HuH-7 (cell line): ENCODE results near the gene PGAP3.

Experiments used
- DNase-seq: peaks from one replicate; pipeline ENCODE4 v3.0.0; 2011; ENCODE audit warnings: low spot score

PGAP3 gene

DNA sequence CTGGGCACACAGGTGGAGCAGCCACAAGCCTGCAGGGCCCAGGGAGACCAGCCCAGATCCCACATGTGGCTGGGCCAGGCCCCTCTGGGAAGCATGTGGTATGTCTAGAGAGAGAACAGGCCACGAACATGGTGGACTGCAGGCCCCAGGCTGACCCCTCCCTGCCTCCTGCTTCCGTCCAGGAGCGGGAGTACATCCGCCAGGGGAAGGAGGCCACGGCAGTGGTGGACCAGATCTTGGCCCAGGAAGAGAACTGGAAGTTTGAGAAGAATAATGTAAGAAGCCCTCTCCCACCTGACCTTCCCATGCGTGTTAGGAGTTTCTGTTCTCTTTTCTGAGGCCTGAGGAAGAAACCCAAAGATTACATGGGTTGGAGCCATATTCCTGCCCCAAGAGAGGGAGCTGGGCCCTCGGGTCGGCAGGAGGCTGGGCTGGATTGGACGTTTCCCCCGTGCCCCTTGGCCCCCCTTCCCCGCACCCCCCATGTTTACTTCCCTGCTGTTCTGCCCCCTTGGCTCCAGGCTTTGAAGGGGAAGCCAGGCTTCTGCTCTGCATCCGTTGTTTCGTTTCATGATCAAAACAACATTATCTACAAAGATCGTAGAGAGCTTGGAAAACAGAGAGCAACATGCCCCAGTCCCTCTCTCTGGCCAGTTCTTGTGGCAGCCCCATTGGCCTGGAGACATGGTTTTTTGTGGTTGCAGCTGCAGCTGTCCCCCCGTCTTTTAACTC is 28.4 kb downstream of the PGAP3 start:
- DNase-seq, result no peak

DNA sequence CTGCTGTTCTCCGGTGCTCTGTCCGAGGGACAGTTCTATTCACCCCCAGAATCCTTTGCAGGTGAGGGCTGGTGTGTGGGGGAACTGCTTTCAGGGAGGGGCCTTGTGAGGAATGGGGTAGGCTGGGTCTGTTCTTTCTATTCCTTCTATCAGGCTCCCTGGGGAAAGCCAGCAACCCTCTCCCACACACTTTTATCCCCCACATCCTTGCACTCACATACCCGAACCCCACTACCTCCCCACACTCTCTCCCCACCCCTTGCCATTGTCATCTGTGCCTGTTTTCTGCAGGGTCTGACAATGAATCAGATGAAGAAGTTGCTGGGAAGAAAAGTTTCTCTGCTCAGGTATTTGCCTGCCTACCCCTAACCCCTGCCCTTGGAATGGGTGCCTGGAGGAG is 29.1 kb downstream of the PGAP3 start:
- no peak for DNase-seq

DNA sequence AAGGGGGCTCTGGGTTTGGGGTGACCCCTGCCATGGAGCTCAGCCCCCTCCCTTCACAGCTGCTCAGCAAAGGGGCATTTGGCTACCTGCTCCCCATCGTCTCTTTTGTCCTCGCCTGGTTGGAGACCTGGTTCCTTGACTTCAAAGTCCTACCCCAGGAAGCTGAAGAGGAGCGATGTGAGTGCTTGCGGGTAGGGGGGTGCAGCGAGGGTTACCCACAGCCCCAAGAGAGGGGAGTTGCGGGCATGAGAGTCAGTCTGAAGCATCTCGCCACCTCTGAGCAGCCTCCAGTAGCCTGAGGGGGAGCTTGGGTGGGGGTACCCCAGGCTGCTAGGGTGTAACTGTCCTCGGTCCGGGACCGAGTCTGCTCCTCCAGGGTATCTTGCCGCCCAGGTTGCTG is 29.5 kb downstream of the PGAP3 start:
- DNase-seq, result no peak

DNA sequence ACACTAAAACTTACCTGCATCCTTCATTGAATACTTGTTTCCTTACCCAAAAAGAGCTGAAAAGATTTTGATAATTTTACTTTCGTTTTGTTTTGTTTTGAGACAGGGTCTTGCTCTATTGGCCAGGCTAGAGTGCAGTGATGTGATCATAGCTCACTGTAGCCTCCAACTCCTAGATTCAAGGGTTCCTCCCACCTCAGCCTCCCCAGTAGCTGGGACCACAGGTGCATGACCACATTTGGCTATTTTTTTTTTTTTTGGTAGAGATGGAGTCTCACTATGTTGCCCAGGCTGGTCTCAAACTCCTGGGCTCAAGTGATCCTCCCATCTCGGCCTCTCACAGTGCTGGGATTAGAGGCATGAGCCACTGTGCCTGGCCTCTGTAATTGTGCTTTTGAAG is 32.8 kb downstream of the PGAP3 start:
- DNase-seq, result no peak

DNA sequence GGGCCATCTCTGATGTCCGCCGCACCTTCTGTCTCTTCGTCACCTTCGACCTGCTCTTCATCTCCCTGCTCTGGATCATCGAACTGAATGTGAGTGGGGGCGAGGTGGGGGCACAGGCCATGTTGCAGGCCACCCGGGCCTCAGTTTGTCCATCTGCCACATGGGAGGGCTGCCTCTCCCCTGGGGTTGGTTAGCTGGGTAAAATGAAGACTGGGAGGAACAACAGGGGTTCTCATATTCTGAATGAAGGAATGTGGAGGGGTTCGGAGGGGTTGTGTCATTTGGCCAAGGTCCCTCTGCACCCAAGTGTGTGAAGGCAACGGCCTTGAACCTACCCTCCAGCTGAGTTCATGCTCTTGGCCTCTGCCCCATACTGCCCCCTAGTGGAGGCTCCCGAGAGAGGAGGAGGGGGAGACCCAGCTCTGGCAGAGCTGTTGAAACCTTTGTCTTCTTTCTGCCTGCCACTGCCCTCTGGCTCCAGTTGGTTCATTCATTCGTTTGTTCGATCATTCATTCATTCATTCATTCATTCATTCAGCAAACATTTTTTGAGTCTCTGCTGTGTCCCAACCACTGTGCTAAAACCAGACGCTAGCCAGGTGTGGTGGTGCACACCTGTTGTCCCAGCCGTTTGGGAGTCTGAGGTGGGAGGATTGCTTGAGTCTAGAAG is 34.1 kb downstream of the PGAP3 start:
- peak; percentile 94 for DNase-seq

DNA sequence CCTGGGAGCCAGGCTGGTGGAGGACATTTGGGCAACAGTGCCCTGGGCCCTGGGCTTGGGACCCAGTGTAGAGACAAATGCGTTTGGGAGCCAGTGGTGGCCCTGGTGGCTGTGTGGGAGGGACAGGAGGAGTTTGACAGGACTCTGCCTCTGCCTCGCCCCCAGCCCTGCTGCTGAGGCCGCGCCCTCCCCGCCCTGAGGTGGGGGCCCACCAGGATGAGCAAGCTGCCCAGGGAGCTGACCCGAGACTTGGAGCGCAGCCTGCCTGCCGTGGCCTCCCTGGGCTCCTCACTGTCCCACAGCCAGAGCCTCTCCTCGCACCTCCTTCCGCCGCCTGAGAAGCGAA is 34.6 kb downstream of the PGAP3 start:
- no peak for DNase-seq

DNA sequence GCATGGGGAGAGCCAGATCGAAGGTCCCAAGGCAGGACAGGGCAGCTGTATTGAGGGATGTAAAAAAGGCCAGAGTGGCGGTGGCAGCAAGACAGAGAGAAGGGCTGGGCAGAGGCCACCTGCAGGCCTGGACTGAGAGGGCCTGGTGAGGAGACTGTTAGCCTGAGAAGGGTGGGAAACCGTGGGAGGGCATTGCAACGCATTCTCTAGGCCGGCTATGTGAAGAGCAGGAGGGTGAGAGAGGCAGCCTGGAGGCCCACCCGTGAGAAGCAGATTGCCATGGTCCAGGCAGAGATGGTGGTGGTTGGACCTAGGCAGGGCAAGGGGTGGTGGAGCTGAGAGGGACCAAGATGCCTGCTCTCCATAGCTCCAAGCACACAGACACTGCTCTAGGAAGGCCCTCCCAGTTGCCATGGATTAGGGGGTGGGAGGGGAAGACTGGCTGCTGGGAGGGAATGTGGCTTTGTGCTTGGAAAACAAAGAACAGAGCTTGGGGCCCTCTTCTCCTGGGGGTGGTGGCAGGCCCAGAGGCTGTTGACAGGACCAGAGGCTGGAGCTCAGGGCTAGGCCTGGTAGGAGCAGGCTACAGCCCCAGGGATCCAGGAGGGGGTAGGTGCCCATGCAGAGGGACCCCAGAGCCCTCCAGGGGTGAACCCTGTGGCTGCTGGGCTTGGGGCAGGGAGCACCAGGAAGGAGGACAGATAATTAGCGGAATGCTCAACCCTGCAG is 35.1 kb downstream of the PGAP3 start:
- no peak for DNase-seq

DNA sequence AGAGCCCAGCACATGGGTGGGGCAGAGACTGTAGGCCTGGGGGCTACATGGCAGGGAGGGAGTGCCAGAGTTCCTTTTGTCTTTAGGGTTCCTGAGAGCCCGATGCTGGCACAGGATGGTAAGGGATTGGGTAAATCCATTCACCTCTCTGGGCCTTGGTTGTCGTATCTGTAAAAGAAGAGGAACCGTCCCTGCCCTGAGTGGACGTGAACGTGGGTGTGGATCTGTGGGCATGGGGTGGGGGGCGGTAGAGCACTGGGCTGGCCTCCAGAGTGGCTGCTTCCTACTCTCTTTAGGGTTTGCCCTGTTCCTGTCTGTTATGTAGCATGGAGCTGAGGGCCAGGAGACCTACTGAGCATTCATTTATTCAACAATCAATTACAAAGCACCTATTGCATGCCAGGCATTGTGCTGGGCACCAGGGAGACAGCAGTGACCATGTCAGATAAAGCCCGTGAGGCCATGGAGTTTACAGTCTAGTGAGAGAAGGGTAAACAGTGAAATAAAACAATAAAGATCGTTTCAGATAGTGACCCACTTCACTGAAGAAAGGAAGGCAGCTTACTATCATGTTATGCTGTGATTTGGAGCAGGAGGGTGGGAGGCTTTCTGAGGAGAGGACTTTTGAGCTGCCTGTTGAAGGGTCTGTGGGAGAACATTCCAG is 35.8 kb downstream of the PGAP3 start:
- DNase-seq, result no peak

DNA sequence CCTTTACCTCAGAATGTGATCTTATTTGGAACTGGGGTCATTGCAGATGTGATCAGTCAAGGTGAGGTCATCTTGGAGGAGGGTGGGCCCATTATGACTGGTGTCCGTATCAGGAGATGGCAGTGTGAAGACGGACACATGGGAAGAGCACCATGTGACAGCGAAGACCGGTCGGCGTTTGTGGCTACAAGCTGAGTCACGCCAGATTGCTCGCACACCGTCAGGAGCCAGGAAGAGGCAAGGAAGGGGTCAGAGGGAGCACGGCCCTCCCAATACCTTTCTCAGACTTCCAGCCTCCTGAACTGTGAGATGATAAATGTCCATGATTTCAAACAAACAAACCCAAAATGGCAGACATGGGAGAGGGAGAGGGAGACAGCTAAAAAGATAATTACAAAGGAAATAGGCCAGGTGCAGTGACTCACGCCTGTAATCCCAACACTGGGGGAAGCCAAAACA is 37.7 kb downstream of the PGAP3 start:
- DNase-seq, result no peak

DNA sequence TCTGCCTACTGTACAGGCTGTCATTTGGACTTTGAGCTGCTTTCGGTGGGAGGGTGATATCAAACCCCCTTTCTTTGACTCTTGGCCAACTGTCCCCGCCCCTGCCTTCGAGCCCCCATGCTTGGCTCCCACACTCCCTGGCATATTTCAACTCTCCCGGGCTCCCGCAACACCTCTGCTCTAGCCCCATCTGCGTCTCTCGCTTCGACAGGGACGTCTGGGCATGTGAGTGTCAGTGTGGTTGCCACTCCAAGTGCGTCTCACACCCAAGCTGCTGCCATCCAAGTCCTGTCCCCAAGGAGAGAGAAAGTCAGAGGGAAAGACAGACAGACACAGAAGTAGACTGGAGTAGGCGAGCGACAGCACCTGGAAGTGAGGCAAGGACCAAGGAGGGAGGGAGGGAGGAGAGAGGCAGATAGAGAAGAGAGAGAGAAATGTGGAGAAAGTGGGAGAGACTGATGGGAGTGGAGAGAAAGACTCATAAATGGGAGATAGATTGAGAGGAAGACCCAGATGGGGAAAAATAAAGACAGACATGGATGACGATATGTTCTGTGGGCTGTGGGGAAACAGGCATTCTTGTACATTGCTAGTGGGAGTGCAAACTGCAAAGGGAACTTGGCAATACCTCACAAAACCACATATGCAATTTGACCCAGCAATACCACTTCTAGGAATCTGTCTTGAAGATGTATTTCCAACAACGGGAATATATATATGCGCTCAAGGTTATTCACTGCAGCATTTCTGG is 39.1 kb downstream of the PGAP3 start:
- DNase-seq, result no peak

DNA sequence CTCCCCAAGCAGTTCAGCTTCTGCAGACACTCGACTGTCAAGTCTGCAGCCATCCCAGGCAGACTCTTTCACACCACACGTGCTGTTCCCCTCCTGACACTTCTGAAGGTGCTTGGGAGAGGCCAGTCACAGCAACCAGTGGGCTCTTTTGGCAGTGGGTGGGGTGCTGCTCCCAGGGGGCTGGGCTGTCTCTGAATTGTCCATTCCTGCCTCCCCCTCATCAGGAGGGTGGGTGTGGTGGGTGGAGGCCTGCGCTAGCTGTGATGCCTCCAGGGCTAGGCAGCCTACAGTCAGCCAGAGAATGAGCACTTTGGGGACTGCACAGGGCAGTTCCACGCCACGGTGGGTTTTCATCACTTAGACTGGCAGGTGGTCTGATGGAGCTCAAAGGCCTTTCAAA is 40.6 kb downstream of the PGAP3 start:
- DNase-seq, result no peak

DNA sequence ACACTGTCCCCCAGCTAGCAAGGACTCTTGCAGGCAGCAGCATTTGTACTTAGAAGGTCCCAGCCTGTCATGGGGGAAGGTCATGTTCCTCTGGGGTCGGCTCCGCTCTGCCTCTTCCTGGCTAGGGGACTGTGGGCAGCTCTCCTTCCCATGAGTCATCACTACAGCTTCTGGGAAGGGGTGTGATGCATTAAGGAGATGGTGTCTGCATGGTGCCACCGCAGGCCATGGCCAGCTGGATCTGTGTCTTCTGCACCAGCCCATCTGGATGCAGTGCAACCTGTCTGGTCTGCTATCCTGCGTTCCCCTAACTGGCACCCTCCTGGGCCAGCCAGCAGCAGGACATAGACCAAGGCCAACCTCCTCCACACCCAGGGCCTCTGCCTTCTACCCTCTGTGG is 44.6 kb downstream of the PGAP3 start:
- no peak for DNase-seq

DNA sequence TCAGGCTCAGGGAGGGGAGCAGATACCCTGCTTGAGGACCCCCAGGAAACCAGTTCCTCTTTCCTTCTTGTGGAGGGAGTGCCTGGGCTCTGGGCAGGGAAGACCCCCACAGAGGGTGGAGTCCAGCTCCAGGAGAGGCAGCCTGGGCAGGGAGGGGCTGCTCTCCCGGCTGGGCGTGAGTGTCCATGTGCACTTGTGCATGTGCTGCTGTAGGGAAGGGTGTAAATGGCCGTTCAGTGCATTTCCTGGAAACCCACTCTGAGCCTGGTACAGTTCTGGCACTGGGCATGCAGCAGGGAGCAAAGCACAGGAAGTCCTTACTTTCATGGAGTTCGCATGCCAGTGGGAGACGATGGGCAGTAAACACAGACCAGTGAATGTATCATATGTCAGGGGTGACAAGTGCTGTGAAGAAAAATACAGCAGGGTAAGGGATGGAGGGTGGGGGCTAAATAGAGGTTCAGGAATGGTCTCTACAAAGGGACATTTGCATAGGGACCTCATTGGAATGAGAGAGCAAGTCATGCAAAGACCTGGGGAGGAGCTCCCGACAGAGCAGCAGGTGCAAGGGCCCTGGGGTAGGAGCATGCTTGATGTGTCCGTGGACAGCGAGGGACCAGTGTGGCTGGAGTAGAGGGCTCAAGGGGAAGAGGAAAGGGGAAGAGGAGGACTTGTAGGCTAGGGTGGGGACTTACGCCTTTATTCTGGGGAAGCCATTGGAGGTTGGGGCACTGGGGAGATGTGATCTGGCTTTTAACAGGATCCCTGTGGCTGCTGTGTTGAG is 45.4 kb downstream of the PGAP3 start:
- no peak for DNase-seq

DNA sequence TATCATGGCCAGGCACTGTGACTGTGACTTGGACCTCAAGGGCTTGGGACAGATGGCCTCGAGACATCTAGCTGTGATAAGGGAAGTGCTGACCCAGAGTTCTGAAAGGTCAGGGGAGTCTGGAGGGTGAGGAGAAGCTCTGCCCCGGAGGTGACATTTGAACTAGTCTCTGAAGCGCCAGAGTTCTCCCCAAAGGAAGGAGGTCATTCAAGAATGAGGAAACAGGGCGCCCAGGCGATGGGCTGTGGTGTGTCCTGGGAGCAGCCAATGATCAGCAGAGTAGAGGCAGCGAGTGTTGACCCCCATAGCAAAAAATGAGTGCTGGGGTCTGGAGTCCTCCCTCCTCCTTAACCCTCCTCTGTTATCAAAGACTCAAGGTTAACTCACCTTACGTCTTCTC is 46.0 kb downstream of the PGAP3 start:
- DNase-seq, result no peak

DNA sequence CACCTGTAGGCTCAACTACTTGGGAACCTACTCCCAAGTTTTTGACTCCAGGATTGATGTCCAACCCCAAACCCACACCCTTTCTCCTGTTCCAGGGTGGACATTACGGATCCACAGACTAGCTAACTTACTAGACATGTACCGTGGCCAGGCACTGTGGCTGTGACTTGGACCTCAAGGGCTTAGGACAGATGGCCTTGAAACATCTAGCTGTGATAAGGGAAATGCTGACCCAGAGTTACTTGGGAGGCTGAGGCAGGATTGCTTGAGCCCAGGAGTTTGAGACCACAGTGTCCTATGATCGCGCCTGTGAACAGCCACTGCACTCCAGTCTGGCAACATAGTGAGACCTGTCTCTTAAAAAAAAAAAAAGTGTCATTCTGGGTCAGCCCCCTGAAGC is 46.8 kb downstream of the PGAP3 start:
- no peak for DNase-seq

DNA sequence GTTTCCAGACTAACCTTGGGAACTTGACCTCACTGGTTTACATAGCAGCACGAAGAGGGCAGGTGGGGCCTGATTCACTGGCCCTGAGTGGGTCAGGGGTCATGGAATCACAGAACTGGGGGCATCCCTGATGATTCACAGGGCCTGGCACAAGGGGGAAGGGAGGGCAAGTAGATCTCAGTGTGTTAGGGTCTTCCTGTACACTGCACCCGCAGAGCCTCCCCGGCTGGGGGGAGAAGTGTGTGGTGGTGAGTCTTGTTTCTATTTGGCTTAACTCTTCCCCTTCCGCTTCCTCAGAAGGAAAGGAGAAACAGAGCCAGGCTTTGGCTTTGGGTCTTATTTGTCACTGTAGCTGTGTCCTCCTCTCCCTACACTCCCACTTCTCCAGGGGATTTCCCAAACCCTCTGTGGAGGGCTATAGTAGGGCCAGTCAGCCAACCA is 47.2 kb downstream of the PGAP3 start:
- DNase-seq, result no peak

DNA sequence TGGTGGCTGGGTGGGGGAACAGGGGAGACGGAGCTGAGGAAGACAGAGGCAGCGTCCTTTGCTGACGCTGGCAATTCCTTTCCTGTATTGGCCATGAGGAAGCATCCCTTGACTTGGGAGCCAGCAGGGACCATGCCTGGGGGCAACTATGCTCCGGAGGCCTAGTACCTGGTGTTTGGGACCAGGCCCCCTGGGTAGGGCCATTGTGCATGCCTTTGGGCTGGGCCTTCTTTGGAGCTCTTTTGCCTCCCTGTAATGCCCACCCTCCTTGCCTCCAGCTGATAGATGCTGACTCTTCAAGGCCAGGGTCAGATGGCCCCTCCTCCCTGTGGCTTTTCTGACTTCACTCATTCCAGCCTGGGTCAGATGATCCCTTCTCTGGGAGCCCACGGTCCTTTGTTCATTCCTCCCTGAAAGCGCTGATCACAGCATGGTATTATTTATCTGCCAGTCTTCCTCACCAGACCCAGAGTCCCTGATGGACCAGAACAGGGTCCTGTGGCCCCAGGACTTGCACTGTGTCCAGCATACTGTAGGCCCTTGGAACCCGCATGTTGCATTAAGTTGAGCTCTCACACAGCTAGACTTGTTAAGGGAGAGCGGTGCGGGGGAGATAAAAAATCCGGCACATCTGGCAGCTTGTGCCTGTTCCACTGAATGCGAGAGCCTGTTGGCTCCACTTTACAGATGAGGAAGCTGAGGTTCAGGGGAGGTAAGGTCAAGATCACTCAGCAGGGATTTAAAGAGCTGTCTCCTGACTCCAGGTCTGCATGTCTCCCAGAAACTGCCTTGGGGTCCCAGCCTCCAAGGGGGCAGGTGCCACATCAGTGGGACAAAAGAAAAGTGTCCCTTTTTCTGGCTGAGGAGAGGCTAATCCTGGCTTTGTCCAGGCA is 48.0 kb downstream of the PGAP3 start:
- DNase-seq, result no peak

DNA sequence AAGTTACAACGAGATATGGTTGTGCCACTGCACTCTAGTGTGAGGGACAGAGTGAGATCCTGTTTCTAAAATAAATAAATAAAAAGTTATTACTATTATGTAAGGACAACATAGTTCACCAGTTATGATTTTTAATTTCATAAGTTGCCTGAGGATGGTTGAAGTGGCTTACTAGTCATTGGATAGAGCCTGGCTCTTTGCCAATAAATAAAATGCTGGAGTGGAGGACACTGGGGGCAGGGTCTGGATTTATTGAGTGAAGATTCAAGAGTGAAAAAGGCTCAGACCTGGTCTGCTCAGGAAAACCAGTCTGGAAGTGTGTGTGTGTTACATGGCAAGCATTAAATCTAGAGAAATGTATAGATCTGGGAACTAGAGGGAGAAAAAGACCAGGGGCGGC is 48.8 kb downstream of the PGAP3 start:
- DNase-seq, result no peak

DNA sequence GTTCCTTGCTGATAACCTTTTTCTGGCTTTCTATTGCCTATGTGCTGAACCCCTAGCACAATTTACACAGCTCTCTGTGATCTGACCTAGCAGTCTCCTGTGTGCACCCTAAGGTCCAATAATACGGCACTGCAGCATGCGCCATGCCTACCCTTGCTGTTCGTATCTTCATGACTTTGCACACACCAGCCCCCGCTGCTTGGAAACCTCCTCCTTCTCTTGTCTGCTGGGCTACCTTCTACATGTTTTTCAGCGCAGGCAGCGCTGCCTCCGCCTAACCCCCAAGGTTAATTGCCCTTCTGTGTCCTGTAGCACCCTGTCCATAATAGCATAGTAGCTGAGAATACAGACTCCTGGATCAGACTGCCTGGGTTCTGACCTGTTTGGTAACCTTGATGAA is 49.5 kb downstream of the PGAP3 start:
- DNase-seq, result no peak
